Ishikawa (cell line): ENCODE results near the gene GATB.

Source experiments
- EP300 ChIP-seq: IDR thresholded peaks from 2 replicates; pipeline ENCODE4 v1.6.1; 2012; ENCODE audit warnings: borderline replicate concordance
- TAF1 ChIP-seq: IDR thresholded peaks from 2 replicates; pipeline ENCODE4 v1.6.1; 2012; ENCODE audit warnings: low read depth, mild to moderate bottlenecking
- TCF12 ChIP-seq: IDR thresholded peaks from 2 replicates; pipeline ENCODE4 v1.6.1; 2012; ENCODE audit warnings: low read depth
- TF ChIP-seq, protein P1 (sequence below): IDR thresholded peaks from 2 replicates; pipeline ENCODE4 v1.6.1; 2012
- TF ChIP-seq, protein P2 (sequence below): IDR thresholded peaks from 2 replicates; pipeline ENCODE4 v1.6.1; 2012; ENCODE audit warnings: low read depth, mild to moderate bottlenecking

DNA sequence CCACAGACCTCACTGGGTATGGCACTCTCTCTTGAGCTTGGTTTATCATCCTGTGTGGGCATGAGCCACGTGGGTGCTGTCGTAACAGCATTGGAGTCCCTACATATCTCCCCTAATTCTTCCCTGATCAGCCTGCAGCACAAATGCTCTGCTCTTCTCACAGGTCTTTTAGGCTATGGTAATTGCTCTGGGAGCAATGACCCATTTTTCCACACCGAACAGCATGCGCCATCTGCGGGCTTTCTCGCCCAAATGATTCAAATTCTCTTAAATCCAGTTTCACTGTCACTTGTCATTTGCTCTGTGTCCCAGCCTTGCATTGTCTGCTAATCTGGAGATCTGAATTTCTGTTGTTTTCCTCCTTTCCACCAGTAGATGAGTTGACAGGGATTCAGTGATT, 48.9 kb upstream of the GATB start:
- TF ChIP-seq, protein P1, sequence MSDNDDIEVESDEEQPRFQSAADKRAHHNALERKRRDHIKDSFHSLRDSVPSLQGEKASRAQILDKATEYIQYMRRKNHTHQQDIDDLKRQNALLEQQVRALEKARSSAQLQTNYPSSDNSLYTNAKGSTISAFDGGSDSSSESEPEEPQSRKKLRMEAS, result no peak
- TF ChIP-seq TAF1 (no peak), EP300 (no peak), TCF12 (no peak)
- TF ChIP-seq, protein P2, sequence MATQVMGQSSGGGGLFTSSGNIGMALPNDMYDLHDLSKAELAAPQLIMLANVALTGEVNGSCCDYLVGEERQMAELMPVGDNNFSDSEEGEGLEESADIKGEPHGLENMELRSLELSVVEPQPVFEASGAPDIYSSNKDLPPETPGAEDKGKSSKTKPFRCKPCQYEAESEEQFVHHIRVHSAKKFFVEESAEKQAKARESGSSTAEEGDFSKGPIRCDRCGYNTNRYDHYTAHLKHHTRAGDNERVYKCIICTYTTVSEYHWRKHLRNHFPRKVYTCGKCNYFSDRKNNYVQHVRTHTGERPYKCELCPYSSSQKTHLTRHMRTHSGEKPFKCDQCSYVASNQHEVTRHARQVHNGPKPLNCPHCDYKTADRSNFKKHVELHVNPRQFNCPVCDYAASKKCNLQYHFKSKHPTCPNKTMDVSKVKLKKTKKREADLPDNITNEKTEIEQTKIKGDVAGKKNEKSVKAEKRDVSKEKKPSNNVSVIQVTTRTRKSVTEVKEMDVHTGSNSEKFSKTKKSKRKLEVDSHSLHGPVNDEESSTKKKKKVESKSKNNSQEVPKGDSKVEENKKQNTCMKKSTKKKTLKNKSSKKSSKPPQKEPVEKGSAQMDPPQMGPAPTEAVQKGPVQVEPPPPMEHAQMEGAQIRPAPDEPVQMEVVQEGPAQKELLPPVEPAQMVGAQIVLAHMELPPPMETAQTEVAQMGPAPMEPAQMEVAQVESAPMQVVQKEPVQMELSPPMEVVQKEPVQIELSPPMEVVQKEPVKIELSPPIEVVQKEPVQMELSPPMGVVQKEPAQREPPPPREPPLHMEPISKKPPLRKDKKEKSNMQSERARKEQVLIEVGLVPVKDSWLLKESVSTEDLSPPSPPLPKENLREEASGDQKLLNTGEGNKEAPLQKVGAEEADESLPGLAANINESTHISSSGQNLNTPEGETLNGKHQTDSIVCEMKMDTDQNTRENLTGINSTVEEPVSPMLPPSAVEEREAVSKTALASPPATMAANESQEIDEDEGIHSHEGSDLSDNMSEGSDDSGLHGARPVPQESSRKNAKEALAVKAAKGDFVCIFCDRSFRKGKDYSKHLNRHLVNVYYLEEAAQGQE, result no peak
